DMS53 treated with DMSO at 0.1 percent for 48 hours (cell line): ENCODE data around the gene MYO9A.
A peak's percentile ranks its signal among the peaks of the same experiment; 100 is the strongest.

Experiments used
- DNase-seq: peaks from one replicate; lab custom pipeline; 2025; ENCODE audit not compliant: unreplicated experiment; lab: John Stamatoyannopoulos, UW

The MYO9A gene

GRCh38 chr15:71791975-71792374 lies 326.0 kb downstream of the MYO9A start:
- no peak for DNase-seq

- no peak for DNase-seq
These were observed 327.9 kb downstream of the MYO9A start for GRCh38 chr15:71790081-71790480.

GRCh38 chr15:71789616-71790015 lies 328.3 kb downstream of the MYO9A start:
- no peak for DNase-seq

- DNase-seq = no peak
These were observed 329.0 kb downstream of the MYO9A start for GRCh38 chr15:71788646-71789579.

- no peak for DNase-seq
These were observed 331.3 kb downstream of the MYO9A start for GRCh38 chr15:71786673-71787072.

- DNase-seq = no peak
These were observed 332.0 kb downstream of the MYO9A start for GRCh38 chr15:71785996-71786395.

GRCh38 chr15:71784719-71785118 lies 333.2 kb downstream of the MYO9A start:
- no peak for DNase-seq

GRCh38 chr15:71782422-71783165 lies 335.4 kb downstream of the MYO9A start:
- DNase-seq = no peak

GRCh38 chr15:71781965-71782265 lies 336.0 kb downstream of the MYO9A start:
- DNase-seq = no peak

GRCh38 chr15:71781179-71781964 lies 336.6 kb downstream of the MYO9A start:
- DNase-seq = no peak

- peak; percentile 22 for DNase-seq
These were observed 337.6 kb downstream of the MYO9A start for GRCh38 chr15:71780115-71780976.

GRCh38 chr15:71779073-71779797 lies 338.7 kb downstream of the MYO9A start:
- DNase-seq = no peak

GRCh38 chr15:71777216-71777943 lies 340.6 kb downstream of the MYO9A start:
- no peak for DNase-seq

GRCh38 chr15:71776304-71776703 lies 341.6 kb downstream of the MYO9A start:
- DNase-seq = no peak

GRCh38 chr15:71775856-71776255 lies 342.1 kb downstream of the MYO9A start:
- DNase-seq = no peak

- DNase-seq = no peak
These were observed 344.6 kb downstream of the MYO9A start for GRCh38 chr15:71773206-71773859.
